Measurements from ENCODE around the gene S100A8.

DNA sequence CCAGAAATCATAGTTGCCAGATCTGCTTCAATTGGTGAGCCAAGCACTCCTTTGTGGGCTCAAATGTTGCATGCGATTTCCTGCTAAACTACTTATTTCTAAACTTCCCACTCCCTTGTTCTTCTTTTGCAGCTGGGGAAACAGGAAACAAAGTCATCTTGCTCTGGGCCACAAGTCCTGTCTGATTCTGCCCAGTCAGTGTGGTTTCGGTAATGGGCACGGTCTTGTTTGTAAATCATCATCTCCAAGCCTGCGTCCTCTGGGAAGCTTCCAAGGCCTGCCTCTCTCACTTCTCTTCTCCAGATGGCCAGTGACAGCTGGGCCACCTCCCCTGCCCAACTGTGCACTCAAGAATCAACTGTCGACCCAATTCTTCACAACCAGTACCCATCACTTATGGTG, 4.4 kb downstream of the S100A8 start:
- TF ChIP-seq, protein P1, sequence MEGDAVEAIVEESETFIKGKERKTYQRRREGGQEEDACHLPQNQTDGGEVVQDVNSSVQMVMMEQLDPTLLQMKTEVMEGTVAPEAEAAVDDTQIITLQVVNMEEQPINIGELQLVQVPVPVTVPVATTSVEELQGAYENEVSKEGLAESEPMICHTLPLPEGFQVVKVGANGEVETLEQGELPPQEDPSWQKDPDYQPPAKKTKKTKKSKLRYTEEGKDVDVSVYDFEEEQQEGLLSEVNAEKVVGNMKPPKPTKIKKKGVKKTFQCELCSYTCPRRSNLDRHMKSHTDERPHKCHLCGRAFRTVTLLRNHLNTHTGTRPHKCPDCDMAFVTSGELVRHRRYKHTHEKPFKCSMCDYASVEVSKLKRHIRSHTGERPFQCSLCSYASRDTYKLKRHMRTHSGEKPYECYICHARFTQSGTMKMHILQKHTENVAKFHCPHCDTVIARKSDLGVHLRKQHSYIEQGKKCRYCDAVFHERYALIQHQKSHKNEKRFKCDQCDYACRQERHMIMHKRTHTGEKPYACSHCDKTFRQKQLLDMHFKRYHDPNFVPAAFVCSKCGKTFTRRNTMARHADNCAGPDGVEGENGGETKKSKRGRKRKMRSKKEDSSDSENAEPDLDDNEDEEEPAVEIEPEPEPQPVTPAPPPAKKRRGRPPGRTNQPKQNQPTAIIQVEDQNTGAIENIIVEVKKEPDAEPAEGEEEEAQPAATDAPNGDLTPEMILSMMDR (IDR thresholded peaks at IDR 0.05; ENCODE audit: extremely low read depth in 1 of 2, insufficient read depth in 1 of 2, low read depth in 1 of 2, low read length in 2 of 2): no peak
- TF ChIP-seq, protein P2, sequence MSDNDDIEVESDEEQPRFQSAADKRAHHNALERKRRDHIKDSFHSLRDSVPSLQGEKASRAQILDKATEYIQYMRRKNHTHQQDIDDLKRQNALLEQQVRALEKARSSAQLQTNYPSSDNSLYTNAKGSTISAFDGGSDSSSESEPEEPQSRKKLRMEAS (IDR thresholded peaks at IDR 0.05; ENCODE audit: insufficient read depth, insufficient read length): no peak
- TF ChIP-seq POLR2AphosphoS5 (IDR thresholded peaks at IDR 0.05; ENCODE audit: insufficient read depth, low read depth, low read length) (no peak), EZH2 (IDR thresholded peaks at IDR 0.05; ENCODE audit: borderline replicate concordance, low read depth, low read length, severe bottlenecking) (no peak)

Data from endothelial cell of umbilical vein (primary cell).